K562 (cell line): Measurements from ENCODE around the gene OR2B2. TPM values are rescaled to one million over a fixed set of nuclear protein-coding genes. Genes with fewer than 3 reads are reported as not detected.
A peak's percentile ranks its signal among the peaks of the same experiment; 100 is the strongest.

ENCODE experiments used
- ARNT ChIP-seq, 2 experiments: fragments of 450-650 bp; IDR thresholded peaks; 2 replicates each; pipeline ENCODE4 v1.6.1; 2016; ENCODE audit warnings: mild to moderate bottlenecking in 1 of 2
- ASH1L ChIP-seq: fragments of 450-650 bp; IDR thresholded peaks from 2 replicates; pipeline ENCODE4 v1.6.1; 2018; ENCODE audit warnings: borderline replicate concordance, mild to moderate bottlenecking, low read depth; ENCODE audit not compliant: partially characterized antibody
- CBX3 ChIP-seq, 2 experiments: IDR thresholded peaks; 1 replicate in 1 of 2; 2 replicates in 1 of 2; pipeline ENCODE4 v1.6.1; 2012; ENCODE audit warnings: inconsistent platforms in 2 of 2, low read length in 2 of 2, borderline replicate concordance in 1 of 2, control low read depth in 1 of 2
- CC2D1A ChIP-seq: fragments of 450-650 bp; IDR thresholded peaks from 2 replicates; pipeline ENCODE4 v1.6.1; 2017; ENCODE audit warnings: mild to moderate bottlenecking
- EP400 ChIP-seq: fragments of 450-650 bp; IDR thresholded peaks from 2 replicates; pipeline ENCODE4 v1.6.1; 2017; ENCODE audit warnings: antibody characterized with exemption, mild to moderate bottlenecking, moderate library complexity
- ESRRA ChIP-seq: fragments of 450-650 bp; IDR thresholded peaks from 2 replicates; pipeline ENCODE4 v1.6.1; 2014; ENCODE audit warnings: low read depth, mild to moderate bottlenecking, moderate library complexity, borderline replicate concordance
- ESRRB ChIP-seq: fragments of 250-450 bp; sonication (Bioruptor Pico); IDR thresholded peaks from 2 replicates; pipeline ENCODE4 v1.5.0; 2020; ENCODE audit warnings: mild to moderate bottlenecking, moderate library complexity, borderline replicate concordance
- FOXJ3 ChIP-seq: sonication (generic); formaldehyde crosslinking; IDR thresholded peaks from 2 replicates; pipeline ENCODE4 v1.4.0; 2020; ENCODE audit warnings: mild to moderate bottlenecking, missing genetic modification reagents
- HCFC1 ChIP-seq: IDR thresholded peaks from 2 replicates; pipeline ENCODE4 v1.6.1; 2012; ENCODE audit warnings: low read depth, low read length, improper control_type of control experiment
- HLTF ChIP-seq: fragments of 450-650 bp; IDR thresholded peaks from 2 replicates; pipeline ENCODE4 v1.6.1; 2016
- HNRNPLL ChIP-seq: fragments of 200-400 bp; formaldehyde crosslinking; IDR thresholded peaks from 2 replicates; pipeline ENCODE4 v1.6.1; 2017; ENCODE audit warnings: low read length, low read depth, mild to moderate bottlenecking; ENCODE audit not compliant: poor library complexity, severe bottlenecking
- NR1H2 ChIP-seq: sonication (generic); formaldehyde crosslinking; IDR thresholded peaks from 2 replicates; pipeline ENCODE4 v1.4.0; 2020; ENCODE audit warnings: mild to moderate bottlenecking, missing genetic modification reagents
- NR2C1 ChIP-seq, 2 experiments: fragments of 450-650 bp; IDR thresholded peaks; 2 replicates each; pipeline ENCODE4 v1.6.1; 2017; ENCODE audit warnings: mild to moderate bottlenecking in 2 of 2, antibody characterized with exemption in 1 of 2, inconsistent platforms in 1 of 2, missing compliant biosample characterization in 1 of 2, missing genetic modification characterization in 1 of 2
- NUFIP1 ChIP-seq: fragments of 450-650 bp; IDR thresholded peaks from 2 replicates; pipeline ENCODE4 v1.6.1; 2018; ENCODE audit not compliant: partially characterized antibody
- PTRF ChIP-seq: fragments of 450-650 bp; IDR thresholded peaks from 2 replicates; pipeline ENCODE4 v1.6.1; 2016; ENCODE audit warnings: mild to moderate bottlenecking, missing genetic modification characterization, missing compliant biosample characterization
- SMAD4 ChIP-seq: fragments of 250-450 bp; sonication (Bioruptor Pico); conservative IDR thresholded peaks from 2 replicates; pipeline ENCODE4 v1.8.0; 2021; ENCODE audit warnings: inconsistent platforms, mild to moderate bottlenecking, moderate library complexity
- YY1 ChIP-seq, 3 experiments: IDR thresholded peaks; 2 replicates each; pipeline ENCODE4 v1.6.1; 2011; ENCODE audit warnings: low read length in 2 of 3, mild to moderate bottlenecking in 2 of 3, moderate library complexity in 2 of 3, borderline replicate concordance in 1 of 3, control low read depth in 1 of 3, low read depth in 1 of 3; ENCODE audit not compliant: insufficient read depth in 3 of 3, insufficient replicate concordance in 2 of 3, control insufficient read depth in 1 of 3, insufficient read length in 1 of 3; ENCODE audit errors: extremely low read depth in 1 of 3
- ZC3H11A ChIP-seq: IDR thresholded peaks from 2 replicates; pipeline ENCODE4 v1.6.1; 2012; ENCODE audit warnings: low read depth, low read length, improper control_type of control experiment
- polyA plus RNA-seq, 8 experiments: library from polyadenylated mRNA; depleted of rRNA in 4 of 8; stranded (reverse) in 5 of 8; unstranded in 3 of 8; fragments of >200 nt; fragmentation: Nextera tagmentation in 2 of 8; fragmentation: Illumina TruSeq in 1 of 8; extraction: Ambion mirVana in 2 of 8; extraction: Trizol in 1 of 8; gene quantifications; 2 replicates each; pipeline versions ENCODE4 v1.2.1 to v1.2.3, GENCODE V29; 2011 to 2014; ENCODE audit warnings: inconsistent platforms in 1 of 8, missing spikeins in 1 of 8
- total RNA-seq, 7 experiments: library from RNA; depleted of rRNA in 6 of 7; stranded (reverse); fragments of >200 nt in 6 of 7; fragmentation: Illumina TruSeq in 2 of 7; extraction: Trizol in 2 of 7; gene quantifications; 2 replicates each; pipeline versions ENCODE4 v1.2.1 to v1.2.3, GENCODE V29; 2011 to 2021; ENCODE audit warnings: low replicate concordance in 1 of 7
- TF ChIP-seq, protein P1 (sequence below): fragments of 250-450 bp; sonication (Bioruptor Pico); IDR thresholded peaks from 2 replicates; pipeline ENCODE4 v1.5.1; 2021; ENCODE audit warnings: mild to moderate bottlenecking
- TF ChIP-seq, protein P2 (sequence below): fragments of 250-450 bp; sonication (Bioruptor Pico); IDR thresholded peaks from 2 replicates; pipeline ENCODE4 v1.5.0; 2022; ENCODE audit warnings: mild to moderate bottlenecking
- TF ChIP-seq, protein P3 (sequence below), 2 experiments: IDR thresholded peaks; 2 replicates each; pipeline ENCODE4 v1.6.1; 2012; ENCODE audit warnings: improper control_type of control experiment in 2 of 2, low read depth in 2 of 2, low read length in 2 of 2, borderline replicate concordance in 1 of 2

The OR2B2 gene
- total and polyA plus RNA-seq, 9 of the 15 experiments (the other 6 are each of a cell fraction or from before 2014, with no cell fraction given), result 0.24 TPM; not detected in 8

DNA sequence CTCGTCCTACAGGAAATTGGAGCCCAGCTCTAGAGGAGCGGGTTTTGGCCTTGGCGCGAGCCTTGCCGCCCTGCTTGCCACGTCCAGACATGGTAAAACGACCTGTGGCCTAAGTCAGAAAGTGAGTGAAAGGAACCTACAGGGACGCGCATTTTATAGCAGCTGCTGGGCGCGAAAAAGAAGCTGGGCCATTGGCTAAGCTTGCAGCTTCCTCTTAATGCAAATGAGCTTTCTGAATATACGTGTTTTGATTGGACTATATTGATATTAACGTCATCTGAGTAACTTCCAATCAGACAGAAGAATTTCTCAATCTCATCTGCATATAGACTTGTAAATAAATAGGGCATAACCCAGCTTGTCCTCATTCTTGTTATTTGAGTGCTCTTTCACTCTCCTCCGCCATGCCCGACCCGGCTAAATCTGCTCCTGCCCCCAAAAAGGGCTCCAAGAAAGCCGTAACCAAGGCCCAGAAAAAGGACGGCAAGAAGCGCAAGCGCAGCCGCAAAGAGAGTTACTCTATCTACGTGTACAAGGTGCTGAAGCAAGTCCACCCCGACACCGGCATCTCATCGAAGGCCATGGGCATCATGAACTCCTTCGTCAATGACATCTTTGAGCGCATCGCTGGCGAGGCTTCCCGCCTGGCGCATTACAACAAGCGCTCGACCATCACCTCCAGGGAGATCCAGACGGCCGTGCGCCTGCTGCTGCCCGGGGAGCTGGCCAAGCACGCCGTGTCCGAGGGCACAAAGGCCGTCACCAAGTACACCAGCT, 18.9 kb downstream of the OR2B2 start (continued):
- TF ChIP-seq, protein P1, sequence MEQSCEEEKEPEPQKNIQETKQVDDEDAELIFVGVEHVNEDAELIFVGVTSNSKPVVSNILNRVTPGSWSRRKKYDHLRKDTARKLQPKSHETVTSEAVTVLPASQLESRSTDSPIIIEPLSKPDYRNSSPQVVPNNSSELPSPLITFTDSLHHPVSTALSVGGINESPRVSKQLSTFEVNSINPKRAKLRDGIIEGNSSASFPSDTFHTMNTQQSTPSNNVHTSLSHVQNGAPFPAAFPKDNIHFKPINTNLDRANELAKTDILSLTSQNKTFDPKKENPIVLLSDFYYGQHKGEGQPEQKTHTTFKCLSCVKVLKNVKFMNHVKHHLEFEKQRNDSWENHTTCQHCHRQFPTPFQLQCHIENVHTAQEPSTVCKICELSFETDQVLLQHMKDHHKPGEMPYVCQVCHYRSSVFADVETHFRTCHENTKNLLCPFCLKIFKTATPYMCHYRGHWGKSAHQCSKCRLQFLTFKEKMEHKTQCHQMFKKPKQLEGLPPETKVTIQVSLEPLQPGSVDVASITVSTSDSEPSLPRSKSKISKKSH (CRISPR knock-in tag), result no peak
- peak; percentile 43; the same call in 1 of the 2 replicates for TF ChIP-seq ZC3H11A
- TF ChIP-seq NUFIP1, result no peak
- TF ChIP-seq PTRF, result no peak
- TF ChIP-seq ARNT (IDR thresholded peaks at IDR 0.05), result no peak
- TF ChIP-seq HCFC1, result peak; percentile 62
- peak; percentile 77 for TF ChIP-seq EP400
- no peak for TF ChIP-seq HLTF
- TF ChIP-seq CBX3 (IDR thresholded peaks at IDR 0.05; ENCODE audit: borderline replicate concordance in 1 of 2, low read length in 2 of 2), result peak in 1 of 2 experiments; percentile 76; a peak in 2 of 3 replicates
- peak; percentile 84 for TF ChIP-seq ASH1L
- TF ChIP-seq NR1H2, result no peak
- peak; percentile 97 for TF ChIP-seq HNRNPLL
- TF ChIP-seq ESRRB (CRISPR knock-in tag), result no peak
- TF ChIP-seq, protein P2, sequence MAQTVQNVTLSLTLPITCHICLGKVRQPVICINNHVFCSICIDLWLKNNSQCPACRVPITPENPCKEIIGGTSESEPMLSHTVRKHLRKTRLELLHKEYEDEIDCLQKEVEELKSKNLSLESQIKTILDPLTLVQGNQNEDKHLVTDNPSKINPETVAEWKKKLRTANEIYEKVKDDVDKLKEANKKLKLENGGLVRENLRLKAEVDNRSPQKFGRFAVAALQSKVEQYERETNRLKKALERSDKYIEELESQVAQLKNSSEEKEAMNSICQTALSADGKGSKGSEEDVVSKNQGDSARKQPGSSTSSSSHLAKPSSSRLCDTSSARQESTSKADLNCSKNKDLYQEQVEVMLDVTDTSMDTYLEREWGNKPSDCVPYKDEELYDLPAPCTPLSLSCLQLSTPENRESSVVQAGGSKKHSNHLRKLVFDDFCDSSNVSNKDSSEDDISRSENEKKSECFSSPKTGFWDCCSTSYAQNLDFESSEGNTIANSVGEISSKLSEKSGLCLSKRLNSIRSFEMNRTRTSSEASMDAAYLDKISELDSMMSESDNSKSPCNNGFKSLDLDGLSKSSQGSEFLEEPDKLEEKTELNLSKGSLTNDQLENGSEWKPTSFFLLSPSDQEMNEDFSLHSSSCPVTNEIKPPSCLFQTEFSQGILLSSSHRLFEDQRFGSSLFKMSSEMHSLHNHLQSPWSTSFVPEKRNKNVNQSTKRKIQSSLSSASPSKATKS (CRISPR knock-in tag), result 0 out of 2 replicates have a peak, but pooled peaks have one; percentile 13
- 0 out of 2 replicates have a peak, but pooled peaks have one; percentile 8 for TF ChIP-seq FOXJ3 (CRISPR knock-in tag)
- no peak for TF ChIP-seq NR2C1 (IDR thresholded peaks at IDR 0.05)
- no peak for TF ChIP-seq NR2C1 (tag; IDR thresholded peaks at IDR 0.05)
- TF ChIP-seq CC2D1A, result no peak
- TF ChIP-seq, protein P3, sequence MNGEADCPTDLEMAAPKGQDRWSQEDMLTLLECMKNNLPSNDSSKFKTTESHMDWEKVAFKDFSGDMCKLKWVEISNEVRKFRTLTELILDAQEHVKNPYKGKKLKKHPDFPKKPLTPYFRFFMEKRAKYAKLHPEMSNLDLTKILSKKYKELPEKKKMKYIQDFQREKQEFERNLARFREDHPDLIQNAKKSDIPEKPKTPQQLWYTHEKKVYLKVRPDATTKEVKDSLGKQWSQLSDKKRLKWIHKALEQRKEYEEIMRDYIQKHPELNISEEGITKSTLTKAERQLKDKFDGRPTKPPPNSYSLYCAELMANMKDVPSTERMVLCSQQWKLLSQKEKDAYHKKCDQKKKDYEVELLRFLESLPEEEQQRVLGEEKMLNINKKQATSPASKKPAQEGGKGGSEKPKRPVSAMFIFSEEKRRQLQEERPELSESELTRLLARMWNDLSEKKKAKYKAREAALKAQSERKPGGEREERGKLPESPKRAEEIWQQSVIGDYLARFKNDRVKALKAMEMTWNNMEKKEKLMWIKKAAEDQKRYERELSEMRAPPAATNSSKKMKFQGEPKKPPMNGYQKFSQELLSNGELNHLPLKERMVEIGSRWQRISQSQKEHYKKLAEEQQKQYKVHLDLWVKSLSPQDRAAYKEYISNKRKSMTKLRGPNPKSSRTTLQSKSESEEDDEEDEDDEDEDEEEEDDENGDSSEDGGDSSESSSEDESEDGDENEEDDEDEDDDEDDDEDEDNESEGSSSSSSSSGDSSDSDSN (IDR thresholded peaks at IDR 0.05; ENCODE audit: borderline replicate concordance in 1 of 2, low read depth in 2 of 2, low read length in 2 of 2), result no peak
- TF ChIP-seq SMAD4 (CRISPR knock-in tag), result no peak; the same call in 1 of the 2 replicates
- TF ChIP-seq ESRRA, result no peak; the same call in 1 of the 2 replicates
- TF ChIP-seq YY1 (IDR thresholded peaks at IDR 0.05; ENCODE audit: borderline replicate concordance in 1 of 3, control insufficient read depth in 1 of 3, extremely low read depth in 1 of 3, insufficient read depth in 3 of 3, insufficient read length in 1 of 3, insufficient replicate concordance in 2 of 3, low read depth in 1 of 3, low read length in 2 of 3), result peak in 2 of 3 experiments; percentile 39 to 85
